ENCODE data around the gene SLC9A9. TPM values are rescaled to one million over a fixed set of nuclear protein-coding genes. Genes with fewer than 3 reads are reported as not detected.
"Not testable (repeated sequence)": the region's sequence is repeated elsewhere in the genome, so short reads cannot be mapped to it uniquely, and the experiment has no call there.

The SLC9A9 gene
- total RNA-seq, 1 donor from 2014 or later = 4.9 TPM

DNA sequence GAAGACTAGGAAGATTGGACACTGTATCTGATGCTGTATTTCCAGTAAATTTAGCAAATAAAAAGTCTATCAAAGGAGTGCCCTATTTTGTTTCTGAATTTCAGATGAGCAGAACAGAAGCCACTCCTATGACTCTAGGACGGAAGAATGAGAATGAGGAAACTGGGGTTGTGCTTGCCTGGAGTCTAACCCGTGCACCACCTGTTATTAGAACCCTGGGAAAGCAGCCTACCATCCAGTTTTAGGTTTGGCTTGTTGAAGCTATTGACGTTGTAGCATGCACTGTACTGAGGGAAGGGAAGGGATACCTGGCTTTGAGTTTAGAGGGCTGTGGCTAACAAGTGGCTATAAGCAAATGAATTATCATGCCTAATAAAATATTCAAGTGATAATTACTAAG lies 318.5 kb downstream of the SLC9A9 start:
- Histone ChIP-seq H3K4me1 (peaks cover 4% of the 10 kb centered on the region), H3K27me3 (ENCODE audit: low read depth) (no peaks in the 10 kb centered on the region), H3K4me3 (no peak overlapping the region), H3K9me3 (replicated peaks) (peaks cover 5% of the 10 kb centered on the region), H3K36me3 (no peaks in the 10 kb centered on the region), H3K27ac (replicated peaks) (peak overlapping the region; percentile 21)
- intact Hi-C loops (cut with micrococcal nuclease) = no loop called here
- TF ChIP-seq, protein P1, sequence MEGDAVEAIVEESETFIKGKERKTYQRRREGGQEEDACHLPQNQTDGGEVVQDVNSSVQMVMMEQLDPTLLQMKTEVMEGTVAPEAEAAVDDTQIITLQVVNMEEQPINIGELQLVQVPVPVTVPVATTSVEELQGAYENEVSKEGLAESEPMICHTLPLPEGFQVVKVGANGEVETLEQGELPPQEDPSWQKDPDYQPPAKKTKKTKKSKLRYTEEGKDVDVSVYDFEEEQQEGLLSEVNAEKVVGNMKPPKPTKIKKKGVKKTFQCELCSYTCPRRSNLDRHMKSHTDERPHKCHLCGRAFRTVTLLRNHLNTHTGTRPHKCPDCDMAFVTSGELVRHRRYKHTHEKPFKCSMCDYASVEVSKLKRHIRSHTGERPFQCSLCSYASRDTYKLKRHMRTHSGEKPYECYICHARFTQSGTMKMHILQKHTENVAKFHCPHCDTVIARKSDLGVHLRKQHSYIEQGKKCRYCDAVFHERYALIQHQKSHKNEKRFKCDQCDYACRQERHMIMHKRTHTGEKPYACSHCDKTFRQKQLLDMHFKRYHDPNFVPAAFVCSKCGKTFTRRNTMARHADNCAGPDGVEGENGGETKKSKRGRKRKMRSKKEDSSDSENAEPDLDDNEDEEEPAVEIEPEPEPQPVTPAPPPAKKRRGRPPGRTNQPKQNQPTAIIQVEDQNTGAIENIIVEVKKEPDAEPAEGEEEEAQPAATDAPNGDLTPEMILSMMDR (IDR thresholded peaks at IDR 0.05; ENCODE audit: borderline replicate concordance) = no peak
- no peak for DNase-seq

DNA sequence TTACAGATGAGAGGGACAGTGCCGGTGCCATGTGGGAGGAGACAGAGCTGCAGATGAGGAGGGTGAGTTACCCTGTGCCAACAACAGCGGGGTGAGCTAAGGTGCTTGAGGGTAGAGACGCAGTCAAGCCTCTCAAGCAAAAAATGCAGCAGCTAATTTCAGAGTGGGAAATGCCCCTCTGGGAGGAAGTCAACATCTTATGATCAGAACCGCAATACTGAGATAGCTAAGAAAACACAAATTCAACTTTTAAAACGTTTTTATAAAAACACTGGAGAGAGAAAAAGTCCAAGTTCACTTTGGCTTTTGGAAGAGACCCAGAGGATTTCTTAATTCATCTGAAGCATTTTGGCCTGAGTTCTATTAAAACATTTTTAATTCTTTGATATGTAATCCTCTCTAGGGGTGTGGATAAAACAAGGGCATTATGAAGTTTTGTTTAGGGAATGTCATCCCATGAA lies 319.2 kb downstream of the SLC9A9 start:
- intact Hi-C loops (cut with micrococcal nuclease) = no loop called here
- DNase-seq = no peak
- Histone ChIP-seq H3K4me3 (no peak overlapping the region), H3K27ac (replicated peaks) (peak overlapping the region; percentile 43), H3K4me1 (peaks cover 4% of the 10 kb centered on the region), H3K36me3 (no peaks in the 10 kb centered on the region), H3K9me3 (replicated peaks) (peaks cover 10% of the 10 kb centered on the region), H3K27me3 (ENCODE audit: low read depth) (no peaks in the 10 kb centered on the region)
- TF ChIP-seq, protein P1 (IDR thresholded peaks at IDR 0.05; ENCODE audit: borderline replicate concordance) = no peak

DNA sequence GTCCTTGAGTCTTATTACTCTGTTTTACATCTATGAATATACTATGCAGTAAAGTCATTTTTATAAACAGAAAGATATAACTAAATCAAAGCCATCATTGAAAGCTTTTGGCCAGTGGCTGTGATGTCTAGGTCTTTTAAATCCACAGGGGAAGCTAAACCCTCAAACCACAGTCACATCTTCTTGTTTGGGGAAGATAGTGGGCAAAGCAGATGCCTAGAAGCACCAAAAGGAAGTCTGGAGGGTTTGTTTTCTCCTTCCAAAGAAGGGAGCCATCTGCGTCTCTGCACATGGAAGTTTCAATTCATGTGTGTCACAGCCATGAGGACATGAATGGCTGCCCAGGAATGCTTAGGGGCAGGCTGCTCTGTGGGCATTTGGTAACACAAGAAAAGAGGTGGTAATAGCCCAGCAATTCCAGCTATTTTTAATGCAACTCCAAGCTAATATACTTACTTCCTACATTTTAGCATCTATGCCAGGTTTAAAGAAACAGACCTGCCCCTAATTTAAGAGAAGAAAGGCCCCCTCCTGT lies 322.2 kb downstream of the SLC9A9 start:
- Histone ChIP-seq H3K27me3 (ENCODE audit: low read depth) (no peaks in the 10 kb centered on the region), H3K36me3 (no peaks in the 10 kb centered on the region), H3K27ac (replicated peaks) (no peak overlapping the region), H3K4me3 (no peak overlapping the region), H3K9me3 (replicated peaks) (peaks cover 10% of the 10 kb centered on the region), H3K4me1 (peaks cover 4% of the 10 kb centered on the region)
- TF ChIP-seq, protein P1 (IDR thresholded peaks at IDR 0.05; ENCODE audit: borderline replicate concordance) = no peak
- DNase-seq = no peak
- intact Hi-C loops (cut with micrococcal nuclease) = no loop called here

DNA sequence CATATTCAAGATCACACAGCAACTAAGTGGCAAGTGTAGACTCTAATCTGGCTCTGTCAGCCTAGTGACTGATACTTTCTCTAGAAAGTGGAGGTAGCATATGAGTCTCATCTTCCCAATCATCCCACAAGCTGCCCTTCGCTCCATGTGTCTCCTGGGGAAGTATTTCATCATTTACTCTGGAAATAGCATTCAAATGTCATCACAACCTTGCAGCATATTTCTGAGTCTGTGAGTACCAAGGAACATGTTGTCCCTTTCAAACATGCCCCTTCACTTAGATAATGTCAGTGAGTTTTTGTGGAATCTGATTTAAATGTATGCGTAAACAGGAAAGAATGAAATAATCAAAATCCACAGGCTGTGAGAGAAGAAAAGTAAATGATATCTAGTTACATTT lies 322.9 kb downstream of the SLC9A9 start:
- H3K4me1 ChIP-seq = peaks cover 4% of the 10 kb centered on the region
- H3K27me3 ChIP-seq (ENCODE audit: low read depth) = no peaks in the 10 kb centered on the region
- no peak for DNase-seq
- no peak overlapping the region for H3K4me3 ChIP-seq
- H3K9me3 ChIP-seq (replicated peaks) = peaks cover 10% of the 10 kb centered on the region
- H3K27ac ChIP-seq (replicated peaks) = no peak overlapping the region
- H3K36me3 ChIP-seq = no peaks in the 10 kb centered on the region
- intact Hi-C loops (cut with micrococcal nuclease) = no loop called here
- TF ChIP-seq, protein P1 (IDR thresholded peaks at IDR 0.05; ENCODE audit: borderline replicate concordance) = no peak

DNA sequence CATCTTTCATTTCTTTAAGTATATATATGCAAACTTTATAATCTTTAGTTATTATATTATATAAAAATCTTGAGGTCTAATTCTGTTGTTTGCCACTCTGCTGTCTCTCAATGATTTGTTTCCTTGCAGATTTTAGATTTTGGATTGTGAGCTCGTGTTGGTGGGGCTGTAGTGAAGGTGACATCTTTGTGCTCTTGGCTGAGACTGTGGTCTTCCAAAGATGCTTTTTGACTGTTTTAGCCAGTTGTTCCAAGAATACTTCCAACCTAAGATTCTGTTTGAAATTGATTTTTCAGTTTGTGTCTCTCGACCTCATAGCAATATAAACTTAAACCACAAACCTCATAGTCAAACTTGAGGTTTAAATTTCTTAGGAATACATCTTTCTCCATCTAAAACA lies 326.5 kb downstream of the SLC9A9 start:
- peaks cover 10% of the 10 kb centered on the region for H3K9me3 ChIP-seq (replicated peaks)
- H3K36me3 ChIP-seq = no peaks in the 10 kb centered on the region
- no peak overlapping the region for H3K27ac ChIP-seq (replicated peaks)
- no peak overlapping the region for H3K4me3 ChIP-seq
- no peaks in the 10 kb centered on the region for H3K4me1 ChIP-seq
- intact Hi-C loops (cut with micrococcal nuclease) = no loop called here
- no peak for DNase-seq
- TF ChIP-seq, protein P1 (IDR thresholded peaks at IDR 0.05; ENCODE audit: borderline replicate concordance) = no peak
- no peaks in the 10 kb centered on the region for H3K27me3 ChIP-seq (ENCODE audit: low read depth)

DNA sequence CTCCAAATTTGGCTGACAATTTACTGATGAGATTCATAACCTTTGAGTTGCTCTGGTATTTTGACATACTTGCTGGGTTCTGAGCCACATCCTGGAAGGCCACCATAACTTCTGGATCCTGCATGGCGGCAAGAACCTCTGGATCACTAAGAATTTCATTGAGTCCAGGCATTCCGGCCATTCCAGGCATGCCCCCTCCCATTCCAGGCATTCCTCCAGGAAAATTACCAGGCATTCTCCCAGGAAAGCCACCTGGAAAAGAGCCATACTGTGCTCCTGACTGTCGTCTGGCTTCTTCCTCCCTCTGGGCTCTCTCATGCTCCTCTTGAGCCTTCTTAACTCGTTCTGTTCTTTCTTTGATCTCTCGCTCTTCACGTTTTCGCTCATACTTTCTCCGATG lies 331.1 kb downstream of the SLC9A9 start:
- intact Hi-C loops (cut with micrococcal nuclease); H3K27me3 ChIP-seq (ENCODE audit: low read depth); DNase-seq; H3K4me1 ChIP-seq; H3K36me3 ChIP-seq; H3K4me3 ChIP-seq; H3K27ac ChIP-seq (replicated peaks); H3K9me3 ChIP-seq (replicated peaks): not testable (repeated sequence)

Measured in left ventricle myocardium inferior (tissue), 1 donor.